NCI-H2227 (cell line): ENCODE results near the gene TRIM44.

Source experiments
- DNase-seq: peaks from one replicate; lab custom pipeline; 2025; ENCODE audit not compliant: unreplicated experiment; lab: John Stamatoyannopoulos, UW

The TRIM44 gene

GRCh38 chr11:35785287-35786167 is 123.0 kb downstream of the TRIM44 start:
- DNase-seq = no peak

GRCh38 chr11:35786188-35786587 is 123.6 kb downstream of the TRIM44 start:
- DNase-seq = no peak

- DNase-seq = peak; percentile 97
Measured at GRCh38 chr11:35787013-35787504, 124.5 kb downstream of the TRIM44 start.

- peak; percentile 49 for DNase-seq
Measured at GRCh38 chr11:35787626-35788025, 125.1 kb downstream of the TRIM44 start.

GRCh38 chr11:35791088-35791958 is 128.7 kb downstream of the TRIM44 start:
- DNase-seq = no peak

GRCh38 chr11:35792148-35792845 is 129.7 kb downstream of the TRIM44 start:
- DNase-seq = no peak

GRCh38 chr11:35792846-35793192 is 130.2 kb downstream of the TRIM44 start:
- DNase-seq = no peak

GRCh38 chr11:35794333-35794732 is 131.8 kb downstream of the TRIM44 start:
- no peak for DNase-seq

- no peak for DNase-seq
Measured at GRCh38 chr11:35794850-35795249, 132.3 kb downstream of the TRIM44 start.

GRCh38 chr11:35796562-35796961 is 134.0 kb downstream of the TRIM44 start:
- DNase-seq = no peak

GRCh38 chr11:35798423-35798822 is 135.8 kb downstream of the TRIM44 start:
- DNase-seq = no peak

- no peak for DNase-seq
Measured at GRCh38 chr11:35798983-35799382, 136.4 kb downstream of the TRIM44 start.

- DNase-seq = no peak
Measured at GRCh38 chr11:35799655-35800054, 137.1 kb downstream of the TRIM44 start.

- no peak for DNase-seq
Measured at GRCh38 chr11:35800970-35801953, 138.7 kb downstream of the TRIM44 start.

- DNase-seq = no peak
Measured at GRCh38 chr11:35802221-35802620, 139.6 kb downstream of the TRIM44 start.

GRCh38 chr11:35802672-35803071 is 140.1 kb downstream of the TRIM44 start:
- DNase-seq = no peak

- DNase-seq = no peak
Measured at GRCh38 chr11:35803115-35803514, 140.5 kb downstream of the TRIM44 start.

- no peak for DNase-seq
Measured at GRCh38 chr11:35804451-35805040, 142.0 kb downstream of the TRIM44 start.

GRCh38 chr11:35809561-35809960 is 147.0 kb downstream of the TRIM44 start:
- no peak for DNase-seq
